Measurements from ENCODE around the gene COL5A1. TPM values are rescaled to one million over a fixed set of nuclear protein-coding genes. Genes with fewer than 3 reads are reported as not detected.
"Not testable (repeated sequence)": the region's sequence is repeated elsewhere in the genome, so short reads cannot be mapped to it uniquely, and the experiment has no call there.

COL5A1 gene
- total RNA-seq, 2 experiments from 2014 or later = 0.12 to 0.19 TPM

GRCh38 chr9:134850611-134851010 is 209.0 kb downstream of the COL5A1 start:
- H3K4me1 Mint-ChIP-seq (ENCODE audit: low read depth) = no peaks in the 10 kb centered on the region
- no peak overlapping the region for H3K27ac Mint-ChIP-seq
- intact Hi-C loops (cut with micrococcal nuclease) = no loop called here
- POLR2A ChIA-PET = no interaction called here
- H3K4me3 Mint-ChIP-seq = no peak overlapping the region
- no peak for DNase-seq
- CTCF ChIA-PET = no interaction called here
- no peaks in the 10 kb centered on the region for H3K36me3 Mint-ChIP-seq
- no peaks in the 10 kb centered on the region for H3K9me3 Mint-ChIP-seq
- peaks cover 14% of the 10 kb centered on the region for H3K27me3 Mint-ChIP-seq

- ChIA-PET CTCF (no interaction called here), POLR2A (no interaction called here)
- Mint-ChIP-seq H3K9me3 (no peaks in the 10 kb centered on the region), H3K27me3 (peaks cover 16% of the 10 kb centered on the region), H3K36me3 (no peaks in the 10 kb centered on the region), H3K27ac (no peak overlapping the region), H3K4me3 (no peak overlapping the region), H3K4me1 (ENCODE audit: low read depth) (no peaks in the 10 kb centered on the region)
- no peak for DNase-seq
- intact Hi-C loops (cut with micrococcal nuclease) = no loop called here
Measured at GRCh38 chr9:134851020-134851419, 209.4 kb downstream of the COL5A1 start.

GRCh38 chr9:134852906-134853654 is 211.5 kb downstream of the COL5A1 start:
- POLR2A ChIA-PET = no interaction called here
- Mint-ChIP-seq H3K4me3 (no peak overlapping the region), H3K27ac (no peak overlapping the region), H3K9me3 (no peaks in the 10 kb centered on the region), H3K4me1 (ENCODE audit: low read depth) (peaks cover 9% of the 10 kb centered on the region), H3K36me3 (no peaks in the 10 kb centered on the region), H3K27me3 (peaks cover 27% of the 10 kb centered on the region)
- intact Hi-C loops (cut with micrococcal nuclease) = no loop called here
- DNase-seq = no peak
- CTCF ChIA-PET = no interaction called here

- Mint-ChIP-seq H3K27ac (no peak overlapping the region), H3K4me3 (no peak overlapping the region), H3K4me1 (ENCODE audit: low read depth) (peaks cover 16% of the 10 kb centered on the region), H3K9me3 (no peaks in the 10 kb centered on the region), H3K27me3 (peaks cover 29% of the 10 kb centered on the region), H3K36me3 (no peaks in the 10 kb centered on the region)
- CTCF ChIA-PET = no interaction called here
- POLR2A ChIA-PET = no interaction called here
- intact Hi-C loops (cut with micrococcal nuclease) = no loop called here
- no peak for DNase-seq
Measured at GRCh38 chr9:134853893-134854292, 212.3 kb downstream of the COL5A1 start.

- H3K9me3 Mint-ChIP-seq = no peaks in the 10 kb centered on the region
- H3K27ac Mint-ChIP-seq = no peak overlapping the region
- CTCF ChIA-PET = no interaction called here
- H3K4me3 Mint-ChIP-seq = no peak overlapping the region
- POLR2A ChIA-PET = no interaction called here
- H3K4me1 Mint-ChIP-seq (ENCODE audit: low read depth) = peaks cover 17% of the 10 kb centered on the region
- no peaks in the 10 kb centered on the region for H3K36me3 Mint-ChIP-seq
- no peak for DNase-seq
- intact Hi-C loops (cut with micrococcal nuclease) = no loop called here
- peaks cover 29% of the 10 kb centered on the region for H3K27me3 Mint-ChIP-seq
Measured at GRCh38 chr9:134854541-134854981, 213.0 kb downstream of the COL5A1 start.

GRCh38 chr9:134855231-134855899 is 213.8 kb downstream of the COL5A1 start:
- H3K4me1 Mint-ChIP-seq (ENCODE audit: low read depth) = peaks cover 17% of the 10 kb centered on the region
- ChIA-PET POLR2A (no interaction called here), CTCF (no interaction called here)
- no peak overlapping the region for H3K4me3 Mint-ChIP-seq
- peaks cover 34% of the 10 kb centered on the region for H3K27me3 Mint-ChIP-seq
- no peak overlapping the region for H3K27ac Mint-ChIP-seq
- intact Hi-C loops (cut with micrococcal nuclease) = no loop called here
- no peak for DNase-seq
- H3K9me3 Mint-ChIP-seq = no peaks in the 10 kb centered on the region
- no peaks in the 10 kb centered on the region for H3K36me3 Mint-ChIP-seq

- no peak for DNase-seq
- intact Hi-C loops (cut with micrococcal nuclease) = no loop called here
- peaks cover 35% of the 10 kb centered on the region for H3K27me3 Mint-ChIP-seq
- ChIA-PET CTCF (no interaction called here), POLR2A (no interaction called here)
- no peaks in the 10 kb centered on the region for H3K36me3 Mint-ChIP-seq
- H3K27ac Mint-ChIP-seq = no peak overlapping the region
- H3K4me1 Mint-ChIP-seq (ENCODE audit: low read depth) = peaks cover 17% of the 10 kb centered on the region
- H3K4me3 Mint-ChIP-seq = no peak overlapping the region
- no peaks in the 10 kb centered on the region for H3K9me3 Mint-ChIP-seq
Measured at GRCh38 chr9:134855900-134856377, 214.3 kb downstream of the COL5A1 start.

- H3K36me3 Mint-ChIP-seq; CTCF ChIA-PET; intact Hi-C loops (cut with micrococcal nuclease); H3K9me3 Mint-ChIP-seq; H3K27ac Mint-ChIP-seq; POLR2A ChIA-PET; H3K4me3 Mint-ChIP-seq; DNase-seq: not testable (repeated sequence)
- H3K4me1 Mint-ChIP-seq (ENCODE audit: low read depth) = peaks cover 17% of the 10 kb centered on the region
- H3K27me3 Mint-ChIP-seq = peaks cover 40% of the 10 kb centered on the region
Measured at GRCh38 chr9:134857451-134857850, 215.8 kb downstream of the COL5A1 start.

- H3K9me3 Mint-ChIP-seq = no peaks in the 10 kb centered on the region
- peaks cover 17% of the 10 kb centered on the region for H3K4me1 Mint-ChIP-seq (ENCODE audit: low read depth)
- peak overlapping the region; percentile 54 for H3K4me3 Mint-ChIP-seq
- peak overlapping the region; percentile 91 for H3K27ac Mint-ChIP-seq
- ChIA-PET POLR2A (interaction anchor here (0.6 to 0.9 kb wide), 2 partner anchors 17 to 18 kb away, joined by 3 read pairs; no protein-coding TSS in a partner anchor), CTCF (interaction anchor here (0.6 to 1.0 kb wide), 2 partner anchors 402 to 475 kb away, joined by 3 read pairs; no protein-coding TSS in a partner anchor)
- intact Hi-C loops (cut with micrococcal nuclease) = loop anchor here (1.0 to 2.0 kb wide), 3 partner anchors 79 to 409 kb away; no protein-coding TSS in a partner anchor
- H3K36me3 Mint-ChIP-seq = no peaks in the 10 kb centered on the region
- peaks cover 42% of the 10 kb centered on the region for H3K27me3 Mint-ChIP-seq
- DNase-seq = peak; percentile 81
Measured at GRCh38 chr9:134858051-134858841, 216.6 kb downstream of the COL5A1 start.

GRCh38 chr9:134860510-134860909 is 218.9 kb downstream of the COL5A1 start:
- intact Hi-C loops (cut with micrococcal nuclease) = no loop called here
- ChIA-PET POLR2A (no interaction called here), CTCF (no interaction called here)
- Mint-ChIP-seq H3K4me3 (no peak overlapping the region), H3K27me3 (peaks cover 29% of the 10 kb centered on the region), H3K36me3 (no peaks in the 10 kb centered on the region), H3K4me1 (ENCODE audit: low read depth) (peaks cover 17% of the 10 kb centered on the region), H3K27ac (no peak overlapping the region), H3K9me3 (no peaks in the 10 kb centered on the region)
- DNase-seq = no peak

GRCh38 chr9:134861595-134862334 is 220.2 kb downstream of the COL5A1 start:
- intact Hi-C loops (cut with micrococcal nuclease) = no loop called here
- no peak overlapping the region for H3K27ac Mint-ChIP-seq
- DNase-seq = no peak
- H3K4me3 Mint-ChIP-seq = no peak overlapping the region
- ChIA-PET POLR2A (no interaction called here), CTCF (no interaction called here)
- no peaks in the 10 kb centered on the region for H3K36me3 Mint-ChIP-seq
- H3K27me3 Mint-ChIP-seq = peaks cover 21% of the 10 kb centered on the region
- H3K4me1 Mint-ChIP-seq (ENCODE audit: low read depth) = peaks cover 17% of the 10 kb centered on the region
- no peaks in the 10 kb centered on the region for H3K9me3 Mint-ChIP-seq

Measured in activated CD4-positive, alpha-beta memory T cell treated with anti-CD3 and anti-CD28 coated beads for 36 hours (primary cell).